SH-SY5Y (cell line): ENCODE measurements around the gene BPIFB4.

Experiments
- GATA2 ChIP-seq: IDR thresholded peaks from 2 replicates; pipeline ENCODE4 v1.6.1; 2011; ENCODE audit warnings: mild to moderate bottlenecking, low read depth, low read length
- GATA3 ChIP-seq: IDR thresholded peaks from 2 replicates; pipeline ENCODE4 v1.6.1; 2011; ENCODE audit warnings: low read depth, mild to moderate bottlenecking, low read length, moderate library complexity

DNA sequence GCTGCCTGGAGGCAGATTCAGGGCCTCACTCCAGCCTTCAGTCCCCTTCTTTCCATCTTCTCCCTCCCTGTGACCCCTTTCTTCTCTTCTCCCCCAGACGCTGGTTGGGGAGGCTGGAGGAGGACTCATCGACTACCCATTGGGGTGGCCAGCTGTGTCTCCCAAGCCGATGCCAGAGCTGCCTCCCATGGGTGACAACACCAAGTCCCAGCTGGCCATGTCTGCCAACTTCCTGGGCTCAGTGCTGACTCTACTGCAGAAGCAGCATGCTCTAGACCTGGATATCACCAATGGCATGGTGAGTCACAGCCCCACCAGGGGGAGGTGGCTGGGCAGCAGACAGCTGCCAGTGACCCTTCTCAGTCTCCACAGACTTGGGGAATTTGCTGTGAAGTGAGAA, 12.9 kb downstream of the BPIFB4 start:
- TF ChIP-seq GATA2 = no peak
- TF ChIP-seq GATA3 = no peak
